Breast epithelium (tissue), 4 donors: ENCODE results near the gene CUBN. TPM values are rescaled to one million over a fixed set of nuclear protein-coding genes. Genes with fewer than 3 reads are reported as not detected.
A peak's percentile ranks its signal among the peaks of the same experiment; 100 is the strongest.
"Not testable (repeated sequence)": the region's sequence is repeated elsewhere in the genome, so short reads cannot be mapped to it uniquely, and the experiment has no call there.

Experiments used
- DNase-seq, 2 donors: peaks; one replicate each; pipeline ENCODE4 v3.0.0-alpha.2; 2019; ENCODE audit warnings: low spot score in 2 of 2
- H3K27ac ChIP-seq, 2 donors: fragments of 200-600 bp; sonication (generic) in 1 of 2; one replicate each; pipeline ENCODE4 v1.5.1; 2016 to 2019; ENCODE audit warnings: mild to moderate bottlenecking in 1 of 2
- H3K27me3 ChIP-seq, 2 donors: fragments of 200-600 bp; sonication (generic) in 1 of 2; one replicate each; pipeline versions ENCODE4 v1.5.1 to v1.6.0; 2017 to 2019; ENCODE audit warnings: control low read depth in 1 of 2, mild to moderate bottlenecking in 1 of 2
- H3K36me3 ChIP-seq: fragments of 200-600 bp; one replicate; pipeline ENCODE4 v1.5.1; 2019
- H3K4me1 ChIP-seq, 2 donors: fragments of 200-600 bp; sonication (generic); one replicate each; pipeline ENCODE4 v1.5.1; 2016 to 2019; ENCODE audit warnings: control low read depth in 1 of 2
- H3K4me3 ChIP-seq, 3 donors: fragments of 200-600 bp; sonication (generic); 1 replicate in 2 of 3; 2 replicates in 1 of 3; pipeline ENCODE4 v1.5.1; 2016 to 2019; ENCODE audit warnings: mild to moderate bottlenecking in 3 of 3, moderate library complexity in 2 of 3
- H3K9me3 ChIP-seq, 2 donors: fragments of 200-600 bp; sonication (generic) in 1 of 2; one replicate each; pipeline ENCODE4 v1.5.1; 2016 to 2019; ENCODE audit warnings: control low read depth in 1 of 2
- POLR2A ChIP-seq: fragments of 450-650 bp; IDR thresholded peaks from one replicate; pipeline ENCODE4 v1.6.1; 2016; ENCODE audit warnings: antibody characterized with exemption, mild to moderate bottlenecking, moderate library complexity
- POLR2AphosphoS5 ChIP-seq, 3 donors: sonication (generic); formaldehyde crosslinking; IDR thresholded peaks; one replicate each; pipeline ENCODE4 v1.6.1; 2017; ENCODE audit warnings: antibody characterized with exemption in 3 of 3
- intact Hi-C: fragments of 100-400 bp; cut with DNase I; formaldehyde crosslinking; loops from one replicate; pipeline ENCODE4 v1.15.1; 2023; ENCODE audit warnings: low total_unique reads
- total RNA-seq, 3 donors: library from RNA; depleted of rRNA; stranded (reverse); fragments of >200 nt; gene quantifications; one replicate each; pipeline ENCODE4 v1.1.0, GENCODE V29; 2016
- TF ChIP-seq, protein P1 (sequence below), 3 donors: fragments of 450-650 bp; IDR thresholded peaks; one replicate each; pipeline ENCODE4 v1.5.1; 2016 to 2017; ENCODE audit warnings: antibody characterized with exemption in 3 of 3, mild to moderate bottlenecking in 3 of 3, moderate library complexity in 3 of 3

The CUBN gene
- total RNA-seq, 3 donors from 2014 or later = 1.6 to 5.7 (median 5.0) TPM

- no peak for DNase-seq
- no peaks in the 10 kb centered on the region for H3K36me3 ChIP-seq
- no peak overlapping the region for H3K27ac ChIP-seq
- H3K4me1 ChIP-seq = no peaks in the 10 kb centered on the region
- no peak overlapping the region for H3K4me3 ChIP-seq
- H3K27me3 ChIP-seq = no peaks in the 10 kb centered on the region
- no peak for TF ChIP-seq POLR2A
- TF ChIP-seq, protein P1, sequence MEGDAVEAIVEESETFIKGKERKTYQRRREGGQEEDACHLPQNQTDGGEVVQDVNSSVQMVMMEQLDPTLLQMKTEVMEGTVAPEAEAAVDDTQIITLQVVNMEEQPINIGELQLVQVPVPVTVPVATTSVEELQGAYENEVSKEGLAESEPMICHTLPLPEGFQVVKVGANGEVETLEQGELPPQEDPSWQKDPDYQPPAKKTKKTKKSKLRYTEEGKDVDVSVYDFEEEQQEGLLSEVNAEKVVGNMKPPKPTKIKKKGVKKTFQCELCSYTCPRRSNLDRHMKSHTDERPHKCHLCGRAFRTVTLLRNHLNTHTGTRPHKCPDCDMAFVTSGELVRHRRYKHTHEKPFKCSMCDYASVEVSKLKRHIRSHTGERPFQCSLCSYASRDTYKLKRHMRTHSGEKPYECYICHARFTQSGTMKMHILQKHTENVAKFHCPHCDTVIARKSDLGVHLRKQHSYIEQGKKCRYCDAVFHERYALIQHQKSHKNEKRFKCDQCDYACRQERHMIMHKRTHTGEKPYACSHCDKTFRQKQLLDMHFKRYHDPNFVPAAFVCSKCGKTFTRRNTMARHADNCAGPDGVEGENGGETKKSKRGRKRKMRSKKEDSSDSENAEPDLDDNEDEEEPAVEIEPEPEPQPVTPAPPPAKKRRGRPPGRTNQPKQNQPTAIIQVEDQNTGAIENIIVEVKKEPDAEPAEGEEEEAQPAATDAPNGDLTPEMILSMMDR (IDR thresholded peaks at IDR 0.05) = peak in 2 of 3 donors; percentile 57 to 74
- no peaks in the 10 kb centered on the region for H3K9me3 ChIP-seq
- intact Hi-C loops = loop anchor here (5.0 kb wide), 1 partner anchor 419 kb away; no protein-coding TSS in a partner anchor
These were observed 286.2 kb downstream of the CUBN start for GRCh38 chr10:16843252-16843870.

DNA sequence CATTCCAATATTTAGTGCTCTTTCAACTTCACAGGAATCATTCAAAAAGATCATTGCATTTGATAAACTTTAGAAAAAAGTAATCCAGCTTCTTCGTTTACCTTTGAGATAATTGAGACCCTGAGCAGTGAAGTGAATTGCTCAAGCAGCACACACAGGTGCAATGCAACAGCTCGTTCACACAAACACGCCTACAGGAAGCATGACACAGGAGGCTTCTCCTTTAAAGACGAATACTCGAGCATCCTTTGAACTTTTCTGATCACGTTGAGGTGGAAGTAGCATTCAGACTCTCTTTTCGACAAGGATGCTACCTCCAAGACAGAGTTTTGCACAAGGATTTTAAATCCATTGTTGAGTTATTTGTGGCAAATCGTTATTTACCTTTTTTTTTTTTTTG, 294.4 kb downstream of the CUBN start:
- Histone ChIP-seq H3K27me3 (no peaks in the 10 kb centered on the region), H3K4me1 (no peaks in the 10 kb centered on the region), H3K4me3 (no peak overlapping the region), H3K27ac (no peak overlapping the region), H3K36me3 (no peaks in the 10 kb centered on the region), H3K9me3 (no peaks in the 10 kb centered on the region)
- intact Hi-C loops = no loop called here
- DNase-seq = no peak
- TF ChIP-seq, protein P1 (IDR thresholded peaks at IDR 0.05) = no peak
- TF ChIP-seq POLR2AphosphoS5 (IDR thresholded peaks at IDR 0.05) = no peak
- no peak for TF ChIP-seq POLR2A

DNA sequence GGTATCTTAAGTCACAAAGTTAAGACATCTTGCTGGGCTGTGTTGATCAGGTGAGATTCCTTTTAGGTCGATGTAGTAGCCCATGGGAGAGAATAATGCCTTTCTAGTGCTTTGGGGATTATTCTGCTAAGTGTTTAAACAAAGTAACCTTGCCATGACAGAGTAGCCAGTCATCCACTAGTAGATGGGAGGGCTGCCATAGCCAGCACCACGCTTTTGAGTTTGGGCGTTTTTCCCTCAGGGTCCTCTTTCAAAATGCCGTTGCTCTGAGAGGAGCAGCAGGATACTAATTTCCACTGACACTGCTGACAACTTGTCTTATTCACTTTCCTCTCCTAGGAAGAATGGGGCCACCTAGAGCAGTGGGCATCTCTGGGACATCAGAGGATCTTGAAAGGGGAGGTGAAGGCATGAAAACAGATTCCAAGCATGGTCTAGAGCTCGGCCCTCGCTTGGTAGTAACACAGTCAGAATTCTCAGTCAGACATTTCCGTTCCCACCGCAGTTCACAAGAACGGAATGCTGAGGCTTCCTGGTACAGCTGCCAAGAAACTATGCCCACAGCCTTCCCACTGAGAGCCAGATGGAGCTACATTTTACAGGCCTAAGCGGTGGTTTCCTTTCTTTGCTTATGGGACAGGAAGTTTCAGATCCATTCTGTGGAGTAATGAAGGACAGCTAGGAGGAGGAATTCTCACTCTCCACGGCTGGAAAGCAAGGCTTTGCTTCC, 297.1 kb downstream of the CUBN start:
- H3K27ac ChIP-seq = peak overlapping the region; percentile 89 to 93
- intact Hi-C loops = no loop called here

DNA sequence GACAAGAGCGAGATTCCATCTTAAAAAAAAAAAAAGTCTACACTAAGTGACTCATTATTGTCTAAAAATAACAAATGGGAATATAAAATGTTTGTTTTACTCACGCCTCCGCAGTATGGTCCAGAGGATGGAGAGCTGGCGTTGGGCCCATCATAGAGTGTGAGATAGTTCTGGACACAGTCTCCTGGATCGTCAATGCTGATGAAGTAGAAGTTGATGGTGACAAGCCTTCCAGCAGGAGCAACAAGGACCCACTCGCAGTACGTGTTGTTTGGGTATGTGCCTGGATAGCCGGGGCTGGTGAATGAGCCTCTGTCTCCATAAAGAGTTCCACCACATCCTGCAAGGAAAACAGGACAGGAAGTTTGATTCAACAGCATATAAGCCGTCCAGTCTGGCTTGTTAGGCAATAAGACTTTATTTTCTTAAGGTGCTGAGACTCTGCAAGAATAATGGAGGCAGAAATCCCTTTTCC, 300.9 kb downstream of the CUBN start:
- Histone ChIP-seq H3K4me3 (no peak overlapping the region), H3K27ac (no peak overlapping the region), H3K4me1 (no peaks in the 10 kb centered on the region), H3K27me3 (no peaks in the 10 kb centered on the region), H3K9me3 (no peaks in the 10 kb centered on the region), H3K36me3 (no peaks in the 10 kb centered on the region)
- no peak for DNase-seq
- TF ChIP-seq POLR2A = no peak
- TF ChIP-seq, protein P1 (IDR thresholded peaks at IDR 0.05) = no peak
- TF ChIP-seq POLR2AphosphoS5 (IDR thresholded peaks at IDR 0.05) = no peak
- intact Hi-C loops = no loop called here

More for the DNA sequence above, 297.1 kb downstream of the CUBN start:
- Histone ChIP-seq H3K36me3 (no peaks in the 10 kb centered on the region), H3K9me3 (no peaks in the 10 kb centered on the region), H3K27me3 (no peaks in the 10 kb centered on the region), H3K4me3 (peak overlapping the region in 1 of 3 donors; percentile 4), H3K4me1 (no peaks in the 10 kb centered on the region)
- peak; percentile 60 to 79 for DNase-seq
- TF ChIP-seq POLR2AphosphoS5 (IDR thresholded peaks at IDR 0.05) = peak in 1 of 3 donors; percentile 51
- no peak for TF ChIP-seq POLR2A
- TF ChIP-seq, protein P1 (IDR thresholded peaks at IDR 0.05) = no peak

DNA sequence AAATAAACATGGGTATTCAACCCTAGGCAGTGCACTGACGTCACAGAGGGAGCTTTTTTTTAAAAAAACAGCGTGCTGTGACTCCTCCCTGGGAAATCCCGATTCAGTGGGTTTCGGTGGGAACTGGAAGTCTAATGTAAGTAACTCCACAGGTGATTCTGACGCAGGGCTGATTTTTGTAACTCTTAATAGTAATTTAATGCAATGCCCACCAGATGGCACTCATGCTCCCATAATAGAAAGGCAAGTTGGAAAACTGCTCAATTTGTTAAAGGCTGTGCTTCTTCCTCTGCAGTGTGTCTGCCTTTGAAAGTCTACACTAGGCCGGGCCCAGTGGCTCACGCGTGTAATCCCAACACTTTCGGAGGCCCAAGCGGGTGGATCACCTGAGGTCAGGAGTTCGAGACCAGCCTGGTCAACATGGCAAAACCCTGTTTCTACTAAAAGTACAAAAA, 301.5 kb downstream of the CUBN start:
- TF ChIP-seq, protein P1 (IDR thresholded peaks at IDR 0.05) = peak; percentile 38 to 75 (median 41)
- no peak for TF ChIP-seq POLR2A
- Histone ChIP-seq H3K27me3 (no peaks in the 10 kb centered on the region), H3K27ac (no peak overlapping the region), H3K9me3 (peaks cover 0 to 1% of the 10 kb centered on the region in 2 donors), H3K4me3 (no peak overlapping the region), H3K36me3 (no peaks in the 10 kb centered on the region), H3K4me1 (no peaks in the 10 kb centered on the region)
- DNase-seq = no peak
- intact Hi-C loops = no loop called here

DNA sequence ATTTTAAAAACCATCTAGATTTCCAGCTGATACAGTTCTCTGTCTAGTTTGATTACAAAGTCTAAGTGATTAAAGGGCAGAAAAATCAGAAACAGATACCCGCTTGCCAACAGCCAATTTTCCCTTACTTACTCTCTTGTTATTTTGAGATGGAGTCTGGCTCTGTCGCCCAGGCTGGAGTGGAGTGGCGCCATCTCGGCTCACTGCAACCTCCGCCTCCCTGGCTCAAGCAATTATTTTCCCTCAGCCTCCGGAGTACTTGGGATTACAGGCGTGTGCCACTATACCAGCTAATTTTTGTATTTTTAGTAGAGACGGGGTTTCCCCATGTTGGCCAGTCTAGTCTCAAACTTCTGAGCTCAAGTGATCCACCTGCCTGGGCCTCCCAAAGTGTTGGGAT, 302.1 kb downstream of the CUBN start:
- H3K27ac ChIP-seq, intact Hi-C loops, H3K4me3 ChIP-seq: not testable (repeated sequence)

More for the DNA sequence above, 302.1 kb downstream of the CUBN start:
- H3K4me1 ChIP-seq, H3K27me3 ChIP-seq, DNase-seq, H3K9me3 ChIP-seq, H3K36me3 ChIP-seq: not testable (repeated sequence)
